ENCODE results near the gene FRMD4A. TPM values are rescaled to one million over a fixed set of nuclear protein-coding genes. Genes with fewer than 3 reads are reported as not detected.

Gene FRMD4A
- total and polyA plus RNA-seq, 10 of the 15 experiments (the other 5 are each of a cell fraction or from before 2014, with no cell fraction given): 17.8 to 75.2 (median 39.1) TPM

GRCh38 chr10:14244801-14245211 is 85.9 kb downstream of the FRMD4A start:
- Histone ChIP-seq H3K27me3 (replicated peaks in 1 of 2; ENCODE audit: control insufficient read depth in 2 of 2, insufficient read depth in 2 of 2, low read length in 1 of 2) (no peaks in the 10 kb centered on the region), H3K4me1 (ENCODE audit: control insufficient read depth, insufficient read depth, low read length) (no peaks in the 10 kb centered on the region), H3K4me3 (no peak overlapping the region), H3K27ac (ENCODE audit: control insufficient read depth, insufficient read depth) (no peak overlapping the region), H2AFZ (ENCODE audit: control insufficient read depth, low read depth, low read length) (no peak overlapping the region), H3K79me2 (ENCODE audit: control insufficient read depth, insufficient read depth, low read length) (no peaks in the 10 kb centered on the region), H3K9me3 (replicated peaks; ENCODE audit: control insufficient read depth, insufficient read depth, low read length) (no peaks in the 10 kb centered on the region; the same call in 2 of the 3 replicates), H3K4me2 (ENCODE audit: control insufficient read depth, insufficient read depth) (no peak overlapping the region), H3K9ac (ENCODE audit: control insufficient read depth, insufficient read depth, low read length) (no peak overlapping the region), H4K20me1 (ENCODE audit: control insufficient read depth, insufficient read depth) (no peaks in the 10 kb centered on the region), H3K36me3 (ENCODE audit: control insufficient read depth in 2 of 2, insufficient read depth in 2 of 2, low read length in 1 of 2) (no peaks in the 10 kb centered on the region)
- BruUV-seq (replicated peaks): no TSS peak
- no peak for ATAC-seq
- ChIA-PET CTCF (no interaction called here), RAD21 (ENCODE audit: unreplicated experiment) (no interaction called here), POLR2A (no interaction called here), SMC1A (ENCODE audit: uncharacterized antibody, unreplicated experiment) (no interaction called here)
- 66% methylated on average over 3 of the region's 3 CpGs for WGBS (ENCODE audit: insufficient coverage, insufficient replicate concordance, low lambda C conversion rate, missing lambda C conversion rate)
- no peak for FAIRE-seq
- intact Hi-C loops (cut with micrococcal nuclease; ENCODE audit: unreplicated experiment): no loop called here
- no peak for DNase-seq (ENCODE audit: low read depth, low spot score)
- in situ Hi-C loops (cut with MboI): no loop called here
- TF ChIP-seq CBX3 (IDR thresholded peaks at IDR 0.05; ENCODE audit: borderline replicate concordance, low read depth): no peak

GRCh38 chr10:14244147-14244546 is 86.6 kb downstream of the FRMD4A start:
- WGBS (ENCODE audit: insufficient coverage, insufficient replicate concordance, low lambda C conversion rate, missing lambda C conversion rate): 11% methylated on average over 3 of the region's 3 CpGs
- no peak for DNase-seq (ENCODE audit: low read depth, low spot score)
- ATAC-seq: no peak
- POLR2A ChIA-PET: no interaction called here
- SMC1A ChIA-PET (ENCODE audit: uncharacterized antibody, unreplicated experiment): no interaction called here
- intact Hi-C loops (cut with micrococcal nuclease; ENCODE audit: unreplicated experiment): no loop called here
- no peaks in the 10 kb centered on the region for H3K36me3 ChIP-seq (ENCODE audit: control insufficient read depth in 2 of 2, insufficient read depth in 2 of 2, low read length in 1 of 2)
- CTCF ChIA-PET: no interaction called here
- no peak overlapping the region for H3K27ac ChIP-seq (ENCODE audit: control insufficient read depth, insufficient read depth)
- no peak overlapping the region for H3K4me2 ChIP-seq (ENCODE audit: control insufficient read depth, insufficient read depth)
- no TSS peak for BruUV-seq (replicated peaks)
- H2AFZ ChIP-seq (ENCODE audit: control insufficient read depth, low read depth, low read length): no peak overlapping the region
- in situ Hi-C loops (cut with MboI): no loop called here
- no peaks in the 10 kb centered on the region; the same call in 2 of the 3 replicates for H3K9me3 ChIP-seq (replicated peaks; ENCODE audit: control insufficient read depth, insufficient read depth, low read length)
- H4K20me1 ChIP-seq (ENCODE audit: control insufficient read depth, insufficient read depth): no peaks in the 10 kb centered on the region
- FAIRE-seq: no peak
- H3K27me3 ChIP-seq (replicated peaks in 1 of 2; ENCODE audit: control insufficient read depth in 2 of 2, insufficient read depth in 2 of 2, low read length in 1 of 2): no peaks in the 10 kb centered on the region; a peak in 1 of 4 replicates
- RAD21 ChIA-PET (ENCODE audit: unreplicated experiment): no interaction called here
- H3K4me1 ChIP-seq (ENCODE audit: control insufficient read depth, insufficient read depth, low read length): no peaks in the 10 kb centered on the region
- no peaks in the 10 kb centered on the region for H3K79me2 ChIP-seq (ENCODE audit: control insufficient read depth, insufficient read depth, low read length)
- H3K4me3 ChIP-seq: no peak overlapping the region
- H3K9ac ChIP-seq (ENCODE audit: control insufficient read depth, insufficient read depth, low read length): no peak overlapping the region
- TF ChIP-seq, protein P1, sequence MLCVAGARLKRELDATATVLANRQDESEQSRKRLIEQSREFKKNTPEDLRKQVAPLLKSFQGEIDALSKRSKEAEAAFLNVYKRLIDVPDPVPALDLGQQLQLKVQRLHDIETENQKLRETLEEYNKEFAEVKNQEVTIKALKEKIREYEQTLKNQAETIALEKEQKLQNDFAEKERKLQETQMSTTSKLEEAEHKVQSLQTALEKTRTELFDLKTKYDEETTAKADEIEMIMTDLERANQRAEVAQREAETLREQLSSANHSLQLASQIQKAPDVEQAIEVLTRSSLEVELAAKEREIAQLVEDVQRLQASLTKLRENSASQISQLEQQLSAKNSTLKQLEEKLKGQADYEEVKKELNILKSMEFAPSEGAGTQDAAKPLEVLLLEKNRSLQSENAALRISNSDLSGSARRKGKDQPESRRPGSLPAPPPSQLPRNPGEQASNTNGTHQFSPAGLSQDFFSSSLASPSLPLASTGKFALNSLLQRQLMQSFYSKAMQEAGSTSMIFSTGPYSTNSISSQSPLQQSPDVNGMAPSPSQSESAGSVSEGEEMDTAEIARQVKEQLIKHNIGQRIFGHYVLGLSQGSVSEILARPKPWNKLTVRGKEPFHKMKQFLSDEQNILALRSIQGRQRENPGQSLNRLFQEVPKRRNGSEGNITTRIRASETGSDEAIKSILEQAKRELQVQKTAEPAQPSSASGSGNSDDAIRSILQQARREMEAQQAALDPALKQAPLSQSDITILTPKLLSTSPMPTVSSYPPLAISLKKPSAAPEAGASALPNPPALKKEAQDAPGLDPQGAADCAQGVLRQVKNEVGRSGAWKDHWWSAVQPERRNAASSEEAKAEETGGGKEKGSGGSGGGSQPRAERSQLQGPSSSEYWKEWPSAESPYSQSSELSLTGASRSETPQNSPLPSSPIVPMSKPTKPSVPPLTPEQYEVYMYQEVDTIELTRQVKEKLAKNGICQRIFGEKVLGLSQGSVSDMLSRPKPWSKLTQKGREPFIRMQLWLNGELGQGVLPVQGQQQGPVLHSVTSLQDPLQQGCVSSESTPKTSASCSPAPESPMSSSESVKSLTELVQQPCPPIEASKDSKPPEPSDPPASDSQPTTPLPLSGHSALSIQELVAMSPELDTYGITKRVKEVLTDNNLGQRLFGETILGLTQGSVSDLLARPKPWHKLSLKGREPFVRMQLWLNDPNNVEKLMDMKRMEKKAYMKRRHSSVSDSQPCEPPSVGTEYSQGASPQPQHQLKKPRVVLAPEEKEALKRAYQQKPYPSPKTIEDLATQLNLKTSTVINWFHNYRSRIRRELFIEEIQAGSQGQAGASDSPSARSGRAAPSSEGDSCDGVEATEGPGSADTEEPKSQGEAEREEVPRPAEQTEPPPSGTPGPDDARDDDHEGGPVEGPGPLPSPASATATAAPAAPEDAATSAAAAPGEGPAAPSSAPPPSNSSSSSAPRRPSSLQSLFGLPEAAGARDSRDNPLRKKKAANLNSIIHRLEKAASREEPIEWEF (IDR thresholded peaks at IDR 0.05; ENCODE audit: insufficient replicate concordance, low read depth, low read length): no peak
- TF ChIP-seq RB1 (IDR thresholded peaks at IDR 0.05; ENCODE audit: borderline replicate concordance) (no peak), TARDBP (IDR thresholded peaks at IDR 0.05; ENCODE audit: borderline replicate concordance) (no peak), FOXK2 (IDR thresholded peaks at IDR 0.05) (no peak), ZNF274 (IDR thresholded peaks at IDR 0.05; ENCODE audit: insufficient read depth, insufficient read length) (no peak), JUNB (IDR thresholded peaks at IDR 0.05) (no peak)
- TF ChIP-seq, protein P2, sequence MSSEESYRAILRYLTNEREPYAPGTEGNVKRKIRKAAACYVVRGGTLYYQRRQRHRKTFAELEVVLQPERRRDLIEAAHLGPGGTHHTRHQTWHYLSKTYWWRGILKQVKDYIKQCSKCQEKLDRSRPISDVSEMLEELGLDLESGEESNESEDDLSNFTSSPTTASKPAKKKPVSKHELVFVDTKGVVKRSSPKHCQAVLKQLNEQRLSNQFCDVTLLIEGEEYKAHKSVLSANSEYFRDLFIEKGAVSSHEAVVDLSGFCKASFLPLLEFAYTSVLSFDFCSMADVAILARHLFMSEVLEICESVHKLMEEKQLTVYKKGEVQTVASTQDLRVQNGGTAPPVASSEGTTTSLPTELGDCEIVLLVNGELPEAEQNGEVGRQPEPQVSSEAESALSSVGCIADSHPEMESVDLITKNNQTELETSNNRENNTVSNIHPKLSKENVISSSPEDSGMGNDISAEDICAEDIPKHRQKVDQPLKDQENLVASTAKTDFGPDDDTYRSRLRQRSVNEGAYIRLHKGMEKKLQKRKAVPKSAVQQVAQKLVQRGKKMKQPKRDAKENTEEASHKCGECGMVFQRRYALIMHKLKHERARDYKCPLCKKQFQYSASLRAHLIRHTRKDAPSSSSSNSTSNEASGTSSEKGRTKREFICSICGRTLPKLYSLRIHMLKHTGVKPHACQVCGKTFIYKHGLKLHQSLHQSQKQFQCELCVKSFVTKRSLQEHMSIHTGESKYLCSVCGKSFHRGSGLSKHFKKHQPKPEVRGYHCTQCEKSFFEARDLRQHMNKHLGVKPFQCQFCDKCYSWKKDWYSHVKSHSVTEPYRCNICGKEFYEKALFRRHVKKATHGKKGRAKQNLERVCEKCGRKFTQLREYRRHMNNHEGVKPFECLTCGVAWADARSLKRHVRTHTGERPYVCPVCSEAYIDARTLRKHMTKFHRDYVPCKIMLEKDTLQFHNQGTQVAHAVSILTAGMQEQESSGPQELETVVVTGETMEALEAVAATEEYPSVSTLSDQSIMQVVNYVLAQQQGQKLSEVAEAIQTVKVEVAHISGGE (CRISPR knock-in tag; IDR thresholded peaks at IDR 0.05): no peak

Data from GM12878 (cell line).